H1 (cell line): ENCODE measurements around the gene PDIA6.

Source experiments
- CHD2 ChIP-seq: IDR thresholded peaks from 2 replicates; pipeline ENCODE4 v1.6.1; 2012; ENCODE audit warnings: low read length, improper control_type of control experiment
- CTCF ChIP-seq, 3 experiments: IDR thresholded peaks; 1 replicate in 2 of 3; 2 replicates in 1 of 3; pipeline versions ENCODE4 v1.5.1 to v1.6.1; 2011; ENCODE audit warnings: low read length in 3 of 3, mild to moderate bottlenecking in 3 of 3, inconsistent platforms in 2 of 3, low read depth in 1 of 3, moderate library complexity in 1 of 3; ENCODE audit not compliant: insufficient read depth in 1 of 3; ENCODE audit errors: control extremely low read depth in 1 of 3
- EZH2 ChIP-seq: fragments of 200-600 bp; sonication (generic); IDR thresholded peaks from 2 replicates; pipeline ENCODE4 v1.7.1; 2012; ENCODE audit warnings: low read depth, mild to moderate bottlenecking, moderate library complexity, low read length, inconsistent platforms; ENCODE audit not compliant: severe bottlenecking
- GABPA ChIP-seq: IDR thresholded peaks from 2 replicates; pipeline ENCODE4 v1.6.1; 2011; ENCODE audit warnings: mild to moderate bottlenecking, low read length, moderate library complexity, borderline replicate concordance; ENCODE audit not compliant: insufficient read depth
- GTF2F1 ChIP-seq: IDR thresholded peaks from 2 replicates; pipeline ENCODE4 v1.6.1; 2012; ENCODE audit warnings: low read depth, low read length, improper control_type of control experiment, borderline replicate concordance
- NRF1 ChIP-seq: IDR thresholded peaks from 2 replicates; pipeline ENCODE4 v1.6.1; 2011; ENCODE audit warnings: mild to moderate bottlenecking, low read depth, low read length, improper control_type of control experiment
- POLR2A ChIP-seq, 2 experiments: IDR thresholded peaks; 1 replicate in 1 of 2; 2 replicates in 1 of 2; pipeline ENCODE4 v1.6.1; 2011; ENCODE audit warnings: low read depth in 2 of 2, low read length in 2 of 2, mild to moderate bottlenecking in 2 of 2; ENCODE audit errors: control extremely low read depth in 1 of 2
- POLR2AphosphoS5 ChIP-seq: IDR thresholded peaks from 2 replicates; pipeline ENCODE4 v1.6.1; 2011; ENCODE audit warnings: low read depth, low read length
- USF2 ChIP-seq: IDR thresholded peaks from 2 replicates; pipeline ENCODE4 v1.6.1; 2011; ENCODE audit warnings: low read length, improper control_type of control experiment

DNA sequence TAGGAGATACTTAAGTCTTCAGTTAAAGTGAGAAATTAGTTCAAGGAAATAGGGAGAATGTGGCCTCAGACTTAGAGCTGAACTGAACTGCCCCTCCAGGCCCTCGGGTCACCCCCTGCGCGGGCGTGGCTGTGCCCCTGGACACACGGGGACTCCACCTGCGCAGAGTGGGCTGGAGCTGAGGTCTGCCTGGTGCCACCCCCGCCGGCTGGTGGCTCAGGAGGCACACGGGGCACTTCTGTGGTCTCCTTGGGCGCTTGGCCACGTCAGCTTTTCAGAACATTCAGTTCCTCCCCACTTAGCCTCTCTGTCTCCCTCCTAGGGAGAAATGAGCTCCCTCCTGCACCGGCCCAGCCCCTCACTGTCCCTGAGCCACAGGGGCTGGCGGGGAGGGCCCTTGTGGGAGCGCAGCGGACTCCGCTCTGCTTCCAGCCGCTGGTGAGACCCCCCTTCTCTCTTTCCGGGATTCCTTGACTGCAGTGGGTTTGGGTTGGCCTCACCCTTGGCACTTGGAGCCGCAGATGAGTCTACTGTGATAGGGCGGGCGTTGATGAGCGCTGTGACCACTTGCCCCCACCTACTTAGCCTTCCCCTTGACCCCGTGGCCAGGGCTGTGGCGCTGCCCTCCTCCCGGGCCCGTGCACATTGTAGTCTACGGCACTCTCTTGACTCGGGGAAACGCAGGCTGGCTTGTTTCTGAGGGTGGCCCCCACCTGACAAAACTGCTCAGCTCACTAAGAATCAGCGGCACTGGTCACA lies 18.2 kb upstream of the PDIA6 start:
- TF ChIP-seq USF2 (no peak), POLR2AphosphoS5 (no peak), GABPA (no peak), POLR2A (IDR thresholded peaks at IDR 0.05; ENCODE audit: control extremely low read depth in 1 of 2, low read depth in 2 of 2, low read length in 2 of 2) (no peak), CTCF (IDR thresholded peaks at IDR 0.05; ENCODE audit: control extremely low read depth in 1 of 3, insufficient read depth in 1 of 3, low read depth in 1 of 3, low read length in 3 of 3) (no peak), EZH2 (no peak), GTF2F1 (no peak), NRF1 (no peak), CHD2 (no peak)
